Neural crest cell (in vitro differentiated cells): ENCODE data around the gene MYPN. TPM values are rescaled to one million over a fixed set of nuclear protein-coding genes. Genes with fewer than 3 reads are reported as not detected.

Source experiments
- DNase-seq: peaks from one replicate; pipeline ENCODE4 v3.0.0; 2021; ENCODE audit warnings: low read depth, mixed read lengths, low spot score
- H3K27ac Mint-ChIP-seq: one replicate; pipeline ENCODE4 v1.8.0; 2021; ENCODE audit warnings: mild to moderate bottlenecking, mixed read lengths; ENCODE audit not compliant: unreplicated experiment
- H3K27me3 Mint-ChIP-seq: 2 replicates; pipeline ENCODE4 v1.8.0; 2021; ENCODE audit warnings: low read depth, mild to moderate bottlenecking, mixed read lengths
- H3K36me3 Mint-ChIP-seq: 2 replicates; pipeline ENCODE4 v1.8.0; 2021; ENCODE audit warnings: low read depth, mild to moderate bottlenecking, mixed read lengths
- H3K4me1 Mint-ChIP-seq: 2 replicates; pipeline ENCODE4 v1.8.0; 2021; ENCODE audit warnings: mixed read lengths
- H3K4me3 Mint-ChIP-seq: one replicate; pipeline ENCODE4 v1.8.0; 2021; ENCODE audit warnings: mild to moderate bottlenecking, mixed read lengths
- H3K9me3 Mint-ChIP-seq: 2 replicates; pipeline ENCODE4 v1.8.0; 2021; ENCODE audit warnings: mixed read lengths
- CTCF ChIP-seq: fragments of 200-600 bp; sonication (generic); conservative IDR thresholded peaks from 2 replicates; pipeline ENCODE4 v1.5.0; 2021; ENCODE audit warnings: antibody characterized with exemption, mild to moderate bottlenecking
- total RNA-seq: library from RNA; stranded (reverse); gene quantifications from 2 replicates; pipeline ENCODE4 v1.2.1, GENCODE V29; 2021

MYPN gene
- total RNA-seq, 1 donor from 2014 or later = not detected

DNA sequence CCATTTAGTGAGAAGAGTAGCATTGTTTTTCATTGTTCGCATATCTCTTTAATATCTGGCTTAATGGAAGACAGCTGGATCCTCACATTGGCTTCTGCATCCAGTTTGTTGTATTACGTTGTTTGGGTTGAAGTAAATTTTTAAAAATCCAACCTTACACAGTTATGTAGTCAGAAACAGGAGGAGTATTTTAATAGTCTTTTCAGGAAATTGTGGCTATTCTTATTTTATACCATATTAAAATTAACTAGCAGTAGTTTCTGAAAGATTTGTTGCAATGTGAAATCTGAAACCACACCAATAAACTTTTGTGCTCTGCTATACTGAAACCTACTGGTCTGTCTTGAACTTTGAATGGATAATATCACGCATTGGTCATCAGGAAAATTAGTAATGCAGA lies 27.9 kb downstream of the MYPN start:
- no peaks in the 10 kb centered on the region for H3K9me3 Mint-ChIP-seq
- no peak for TF ChIP-seq CTCF
- H3K27ac Mint-ChIP-seq = no peak overlapping the region
- H3K4me3 Mint-ChIP-seq = no peak overlapping the region
- no peaks in the 10 kb centered on the region for H3K27me3 Mint-ChIP-seq
- H3K36me3 Mint-ChIP-seq = no peaks in the 10 kb centered on the region
- DNase-seq = no peak
- peaks cover 9% of the 10 kb centered on the region for H3K4me1 Mint-ChIP-seq

GRCh38 chr10:68138526-68138925 lies 29.2 kb downstream of the MYPN start:
- Mint-ChIP-seq H3K27me3 (no peaks in the 10 kb centered on the region), H3K27ac (no peak overlapping the region), H3K4me1 (peaks cover 3% of the 10 kb centered on the region), H3K4me3 (no peak overlapping the region), H3K9me3 (no peaks in the 10 kb centered on the region), H3K36me3 (no peaks in the 10 kb centered on the region)
- DNase-seq = no peak
- no peak for TF ChIP-seq CTCF

- Mint-ChIP-seq H3K27me3 (no peaks in the 10 kb centered on the region), H3K27ac (no peak overlapping the region), H3K36me3 (no peaks in the 10 kb centered on the region), H3K9me3 (no peaks in the 10 kb centered on the region), H3K4me1 (no peaks in the 10 kb centered on the region), H3K4me3 (no peak overlapping the region)
- no peak for DNase-seq
- TF ChIP-seq CTCF = no peak
Observed at GRCh38 chr10:68139448-68140272, 30.4 kb downstream of the MYPN start.

- DNase-seq = no peak
- Mint-ChIP-seq H3K4me1 (peaks cover 6% of the 10 kb centered on the region), H3K27me3 (no peaks in the 10 kb centered on the region), H3K4me3 (no peak overlapping the region), H3K27ac (no peak overlapping the region), H3K36me3 (no peaks in the 10 kb centered on the region), H3K9me3 (no peaks in the 10 kb centered on the region)
- no peak for TF ChIP-seq CTCF
Observed at GRCh38 chr10:68142761-68143160, 33.5 kb downstream of the MYPN start.

GRCh38 chr10:68144709-68145108 lies 35.4 kb downstream of the MYPN start:
- TF ChIP-seq CTCF = no peak
- Mint-ChIP-seq H3K4me3 (no peak overlapping the region), H3K4me1 (peaks cover 6% of the 10 kb centered on the region), H3K27me3 (no peaks in the 10 kb centered on the region), H3K36me3 (no peaks in the 10 kb centered on the region), H3K27ac (no peak overlapping the region), H3K9me3 (no peaks in the 10 kb centered on the region)
- DNase-seq = no peak
